GM10248 (cell line): Measurements from ENCODE around the gene CCDC85A.

Experiments
- CTCF ChIA-PET: fragments of 300-600 bp; sonication (Branson Sonifier 250); formaldehyde crosslinking; extraction: SDS; loops from one replicate; lab custom pipeline; 2021; ENCODE audit warnings: antibody characterized with exemption; lab: Yijun Ruan, JAX
- POLR2A ChIA-PET: fragments of 350-650 bp; sonication (Branson Sonifier 250); formaldehyde crosslinking; extraction: SDS; loops from one replicate; lab custom pipeline; 2020; ENCODE audit warnings: antibody characterized with exemption; lab: Yijun Ruan, JAX
- DNase-seq: peaks from one replicate; pipeline ENCODE4 v3.0.0; 2012; ENCODE audit errors: extremely low spot score
- CTCF ChIP-seq: IDR thresholded peaks from 2 replicates; pipeline ENCODE4 v1.5.1; 2012; ENCODE audit warnings: mild to moderate bottlenecking, low read depth; ENCODE audit errors: extremely low read depth, missing control alignments, control extremely low read depth

Gene CCDC85A

GRCh38 chr2:56361844-56362243 lies 178.1 kb downstream of the CCDC85A start:
- DNase-seq: no peak
- POLR2A ChIA-PET: no interaction called here
- no peak for TF ChIP-seq CTCF
- CTCF ChIA-PET: no interaction called here

- POLR2A ChIA-PET: no interaction called here
- no peak for TF ChIP-seq CTCF
- no peak for DNase-seq
- CTCF ChIA-PET: interaction anchor here (1.5 kb wide), 1 partner anchor 84 kb away, joined by 3 read pairs; no protein-coding TSS in a partner anchor
Measured at GRCh38 chr2:56364902-56365301, 181.1 kb downstream of the CCDC85A start.

GRCh38 chr2:56369316-56369715 lies 185.5 kb downstream of the CCDC85A start:
- ChIA-PET POLR2A (no interaction called here), CTCF (interaction anchor here (1.1 kb wide), 1 partner anchor 22 kb away, joined by 3 read pairs; no protein-coding TSS in a partner anchor)
- no peak for DNase-seq
- TF ChIP-seq CTCF: no peak

GRCh38 chr2:56372071-56372656 lies 188.4 kb downstream of the CCDC85A start:
- ChIA-PET POLR2A (no interaction called here), CTCF (no interaction called here)
- no peak for TF ChIP-seq CTCF
- DNase-seq: no peak

- ChIA-PET CTCF (no interaction called here), POLR2A (no interaction called here)
- no peak for TF ChIP-seq CTCF
- DNase-seq: no peak
Measured at GRCh38 chr2:56375251-56375650, 191.5 kb downstream of the CCDC85A start.

- no peak for TF ChIP-seq CTCF
- DNase-seq: no peak
- CTCF ChIA-PET: interaction anchor here (1.1 kb wide), 1 partner anchor 37 kb away, joined by 4 read pairs; no protein-coding TSS in a partner anchor
- POLR2A ChIA-PET: no interaction called here
Measured at GRCh38 chr2:56376699-56377665, 193.2 kb downstream of the CCDC85A start.
